Stimulated activated CD4-positive, alpha-beta T cell treated with anti-CD3 and anti-CD28 coated beads, Interleukin-4, amount 100 ng/mL, for 1 hour (primary cell): ENCODE data around the gene TRIM50.
"Not testable (repeated sequence)": the region's sequence is repeated elsewhere in the genome, so short reads cannot be mapped to it uniquely, and the experiment has no call there.

Experiments used
- DNase-seq: peaks from one replicate; pipeline ENCODE4 v3.0.0-alpha.2; 2020

The TRIM50 gene

DNA sequence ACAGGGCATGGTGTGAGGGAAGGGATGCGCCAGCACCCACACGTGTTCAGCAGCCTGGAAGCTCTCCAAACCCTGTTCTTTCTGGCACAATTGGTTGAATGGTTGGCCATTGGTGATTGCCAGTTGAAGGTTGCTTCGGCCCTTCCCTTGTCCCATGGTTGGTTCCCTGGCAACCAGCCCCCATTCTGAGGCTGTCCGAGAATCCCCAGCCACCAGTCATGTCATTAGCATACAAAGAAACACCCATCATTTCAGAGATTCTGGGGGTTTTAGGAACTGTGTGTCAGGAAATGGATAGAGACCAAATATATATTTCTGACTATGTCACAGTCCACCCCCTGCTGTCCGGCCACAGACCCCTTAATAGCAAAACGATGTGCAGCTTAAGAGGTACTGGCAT, 21.9 kb upstream of the TRIM50 start:
- no peak for DNase-seq

DNA sequence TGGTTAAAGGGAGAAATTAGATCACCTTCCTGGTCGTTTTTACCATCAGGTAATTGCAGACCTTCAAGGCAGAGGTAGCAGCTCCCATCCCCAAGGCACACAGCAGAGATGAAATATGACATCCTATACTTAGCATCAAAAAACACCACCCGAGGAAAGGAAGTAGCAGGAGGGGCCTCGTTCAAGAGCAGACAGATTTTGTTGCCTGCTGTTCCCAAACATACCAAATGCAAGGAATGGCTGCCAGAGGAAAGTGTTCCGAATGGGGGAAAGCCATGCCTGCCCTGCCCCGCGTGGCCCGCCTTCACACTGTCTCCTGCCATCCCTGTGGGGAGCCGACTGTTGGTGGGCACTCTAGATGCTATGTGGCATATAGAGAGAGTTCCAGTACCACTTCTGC, 18.1 kb upstream of the TRIM50 start:
- no peak for DNase-seq

DNA sequence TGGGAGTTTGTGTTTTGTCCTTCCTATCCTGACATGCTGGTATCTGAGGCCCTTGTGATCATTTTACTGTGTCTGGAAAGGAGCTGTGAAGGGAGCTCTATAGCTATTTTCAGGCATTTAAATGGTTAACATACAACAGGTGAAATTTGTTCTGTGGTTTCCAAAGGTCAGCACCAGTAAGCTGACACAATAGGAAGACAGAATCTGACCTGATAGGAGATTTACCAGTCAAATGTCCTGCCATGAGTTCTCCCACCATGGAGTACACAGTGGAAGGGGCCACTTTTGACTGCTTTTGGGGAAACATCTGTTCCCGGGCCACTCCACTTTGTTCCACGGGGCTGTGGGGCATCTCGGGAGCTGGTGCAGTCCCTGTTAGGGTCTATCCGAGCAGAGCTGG, 17.7 kb upstream of the TRIM50 start:
- no peak for DNase-seq

DNA sequence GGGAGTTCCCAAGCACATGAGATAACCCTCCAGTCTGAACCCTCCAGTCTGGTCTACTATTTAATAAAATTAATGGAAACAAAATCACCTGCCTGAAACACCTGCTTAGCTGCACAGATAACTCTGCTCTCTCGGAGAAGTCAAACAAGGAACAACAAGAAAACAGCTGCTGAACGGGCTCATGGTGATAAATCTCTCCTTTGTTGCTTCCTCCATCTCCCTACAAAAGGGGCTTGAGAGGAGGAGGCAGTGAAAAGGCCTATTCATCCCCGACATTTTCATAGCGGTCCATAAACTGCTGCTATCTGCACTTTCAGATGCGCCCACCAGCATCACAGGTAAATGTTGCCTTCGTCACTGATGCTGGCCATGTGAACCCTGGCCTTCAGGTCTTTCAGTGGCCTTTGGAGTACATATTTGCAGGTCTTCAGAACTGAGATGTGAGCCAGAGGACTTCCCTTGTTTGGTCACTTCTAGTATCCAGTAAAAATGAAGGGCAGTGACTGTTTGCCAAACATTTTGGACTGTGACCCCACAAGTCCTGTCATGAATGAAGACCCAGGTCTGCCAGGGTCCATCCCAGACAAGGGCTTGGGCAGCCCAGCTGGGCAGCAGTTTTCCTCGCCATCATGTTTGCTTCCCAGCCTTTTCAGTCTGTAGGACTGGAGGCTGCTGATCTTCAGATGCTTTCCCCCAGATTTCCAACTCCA, 15.9 kb upstream of the TRIM50 start:
- DNase-seq: no peak

DNA sequence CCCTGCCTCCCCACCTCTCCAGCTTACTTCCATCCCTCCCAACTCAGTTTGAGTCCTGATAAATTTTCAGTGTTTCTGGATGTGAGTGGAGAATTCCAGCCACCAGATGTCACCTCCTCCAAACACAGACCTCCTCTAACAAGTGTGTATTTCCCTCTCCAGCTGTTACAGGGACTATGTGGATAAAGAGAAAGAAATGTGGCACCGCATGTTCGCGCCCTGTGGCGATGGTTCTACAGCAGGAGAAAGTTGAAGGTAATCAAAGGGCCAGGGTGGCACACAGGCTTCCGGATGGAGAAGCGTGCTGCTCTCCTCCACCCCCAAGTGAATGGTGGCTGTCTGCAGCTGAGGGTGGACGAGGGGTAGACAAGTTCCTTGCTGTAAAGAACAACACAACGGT, 14.8 kb upstream of the TRIM50 start:
- no peak for DNase-seq

GRCh38 chr7:73341877-73342276, 14.0 kb upstream of the TRIM50 start:
- no peak for DNase-seq

- DNase-seq: no peak
These were observed 12.6 kb upstream of the TRIM50 start for GRCh38 chr7:73340514-73340913.

DNA sequence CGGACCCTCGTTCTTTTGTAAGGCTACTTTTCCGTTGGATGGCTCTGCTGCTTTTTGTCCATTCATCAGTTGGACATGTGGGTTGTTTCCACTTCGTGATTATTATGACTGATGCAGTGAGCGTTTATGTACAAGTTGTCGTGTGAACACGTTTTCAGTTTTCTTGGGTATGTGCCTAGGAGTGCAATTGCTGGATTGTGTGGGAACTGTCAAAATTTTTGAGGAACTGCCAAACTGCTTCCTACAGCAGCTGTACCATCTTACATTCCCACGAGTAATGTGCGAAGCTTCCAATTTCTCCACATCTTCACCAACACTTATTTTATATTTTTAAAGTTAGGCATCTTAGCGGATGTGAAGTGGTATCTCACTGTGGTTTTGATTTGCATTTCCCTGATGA, 10.4 kb upstream of the TRIM50 start:
- no peak for DNase-seq

DNA sequence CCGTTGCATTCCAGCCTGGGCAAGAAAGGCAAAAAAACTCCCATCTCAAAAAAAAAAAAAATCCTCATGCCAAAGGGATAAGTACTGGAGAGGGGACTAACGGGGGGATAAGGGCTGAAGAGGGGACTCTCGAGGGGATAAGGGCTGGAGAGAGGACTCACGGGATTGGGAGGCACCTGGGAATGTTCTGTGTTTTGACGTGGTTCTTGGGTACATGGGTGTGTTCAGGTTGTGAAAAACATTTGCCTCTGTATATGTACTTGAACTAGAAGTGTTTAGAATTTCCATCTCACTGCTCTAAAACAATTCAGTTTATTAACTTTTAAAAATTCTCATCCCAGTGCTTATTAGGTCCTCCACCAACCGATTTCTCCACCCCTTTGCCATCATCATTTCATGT, 4.6 kb upstream of the TRIM50 start:
- no peak for DNase-seq

- no peak for DNase-seq
These were observed 2.9 kb upstream of the TRIM50 start for GRCh38 chr7:73330772-73331171.

DNA sequence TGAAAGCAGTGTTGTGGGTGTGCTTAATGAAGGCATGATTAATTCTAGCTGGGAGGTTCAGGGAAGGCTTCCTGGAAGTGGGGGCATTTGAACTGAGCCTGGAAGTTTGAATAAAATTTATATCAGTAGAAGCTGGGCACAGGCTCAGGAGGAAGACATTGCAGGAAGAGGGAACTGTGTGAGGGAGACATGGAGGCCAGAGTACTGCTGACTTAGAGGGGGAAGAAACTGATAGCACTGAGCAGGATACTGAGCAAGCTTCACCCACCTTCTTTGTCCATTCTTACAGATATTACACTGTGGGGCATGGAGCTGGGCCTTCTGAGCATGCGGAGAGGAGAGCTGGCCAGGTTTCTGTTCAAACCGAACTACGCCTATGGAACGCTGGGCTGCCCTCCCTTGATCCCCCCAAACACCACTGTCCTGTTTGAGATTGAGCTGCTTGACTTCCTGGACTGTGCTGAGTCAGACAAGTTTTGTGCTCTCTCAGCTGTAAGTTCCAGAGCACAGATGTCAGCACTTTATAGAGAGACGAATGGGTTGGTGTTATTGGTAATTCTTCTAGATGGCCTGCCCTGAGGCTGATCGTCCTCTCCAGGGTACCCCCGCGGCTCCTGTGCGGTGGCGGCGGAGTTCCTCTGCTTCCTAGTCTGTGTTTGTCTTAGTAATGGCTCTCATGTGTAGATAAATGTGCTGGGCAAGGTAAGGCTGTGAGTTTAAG, 2.1 kb upstream of the TRIM50 start:
- no peak for DNase-seq

DNA sequence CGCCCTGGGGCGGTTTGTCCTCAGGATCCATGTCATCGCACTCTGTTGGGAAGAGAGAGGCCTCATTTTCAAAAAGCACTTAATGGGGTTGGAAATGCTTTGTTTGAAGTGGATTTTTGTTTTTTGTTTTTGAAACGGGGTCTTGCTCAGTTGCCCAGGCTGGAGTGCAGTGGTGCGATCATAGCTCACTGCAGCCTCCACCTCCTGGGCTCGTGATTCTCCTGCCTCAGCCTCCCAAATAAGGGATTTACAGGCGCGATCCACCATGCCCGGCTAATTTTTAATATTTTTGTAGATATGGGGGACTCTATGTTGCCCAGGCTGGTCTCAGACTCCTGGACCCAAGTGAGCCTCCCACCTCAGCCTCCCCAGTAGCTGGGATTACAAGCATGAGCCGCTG, 814 bp upstream of the TRIM50 start:
- DNase-seq: no peak

GRCh38 chr7:73327449-73327848, 433 bp downstream of the TRIM50 start:
- DNase-seq: not testable (repeated sequence)

DNA sequence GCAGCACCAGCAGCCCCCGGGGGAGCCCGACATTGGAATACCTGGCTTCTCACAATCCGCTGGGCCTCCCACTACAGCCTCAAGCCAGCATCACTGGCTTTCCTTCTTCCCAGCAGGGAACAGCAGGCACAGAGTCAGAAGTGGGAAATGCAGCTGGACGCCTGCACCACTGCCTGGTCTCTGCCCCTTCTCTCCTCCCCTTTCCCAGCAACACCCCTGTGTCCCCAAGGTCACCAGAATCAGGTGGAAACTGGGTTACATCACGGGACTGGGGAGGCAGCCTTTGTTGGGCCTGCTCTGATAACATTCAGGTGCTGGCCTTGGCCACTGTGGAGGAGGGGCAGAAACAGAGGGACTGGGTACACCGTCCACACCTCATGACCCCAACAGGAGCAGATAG, 2.5 kb downstream of the TRIM50 start:
- not testable (repeated sequence) for DNase-seq

GRCh38 chr7:73324081-73324845, 3.6 kb downstream of the TRIM50 start:
- DNase-seq: peak; percentile 56

DNA sequence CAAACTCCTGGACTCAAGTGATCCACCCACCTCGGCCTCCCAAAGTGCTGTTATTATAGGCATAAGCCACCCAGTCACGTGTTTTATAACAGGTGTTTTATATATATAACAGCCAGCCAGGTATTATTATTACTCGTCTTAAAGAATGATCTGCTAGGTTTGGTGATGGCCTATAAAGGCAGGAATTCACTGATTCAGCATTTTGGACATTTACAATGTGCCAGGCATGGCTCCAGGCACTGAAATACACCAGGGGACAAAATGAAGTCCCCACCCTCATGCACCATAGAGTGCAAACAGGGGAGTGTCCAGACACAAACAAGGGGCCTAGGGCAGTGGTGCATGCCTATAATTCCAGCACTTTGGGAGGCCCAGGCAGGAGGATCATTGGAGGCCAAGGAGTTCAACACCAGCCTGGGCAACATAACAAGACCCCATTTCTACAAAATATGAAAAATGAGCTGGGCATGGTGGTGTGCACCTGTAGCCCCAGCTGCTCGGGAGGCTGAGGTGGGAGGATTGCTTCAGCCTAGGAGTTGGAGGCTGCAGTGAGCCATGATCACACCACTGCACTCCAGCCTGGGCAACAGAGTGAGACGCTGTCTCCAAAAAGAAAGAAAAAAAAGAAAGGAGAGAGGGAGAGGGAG, 4.3 kb downstream of the TRIM50 start:
- DNase-seq: not testable (repeated sequence)

DNA sequence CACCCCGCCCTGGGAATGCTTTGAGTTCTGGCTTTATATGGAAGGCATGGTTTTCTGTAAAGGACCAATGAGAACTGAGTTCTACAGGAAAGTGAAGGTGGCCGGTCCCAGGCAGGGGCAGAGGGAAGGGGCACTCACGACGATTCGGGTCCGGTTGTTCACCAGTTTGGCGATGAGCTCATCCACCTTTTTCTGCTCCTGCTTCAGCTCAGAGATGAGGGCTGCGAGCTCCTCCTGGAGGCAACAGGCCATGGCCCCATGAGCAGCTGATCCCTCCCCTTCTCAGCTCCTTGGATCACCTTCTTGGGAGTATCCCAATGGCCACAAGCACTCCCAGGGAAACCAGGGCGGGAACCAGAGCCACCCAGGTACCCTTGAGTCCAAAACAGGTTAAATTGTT, 7.9 kb downstream of the TRIM50 start:
- DNase-seq: not testable (repeated sequence)

DNA sequence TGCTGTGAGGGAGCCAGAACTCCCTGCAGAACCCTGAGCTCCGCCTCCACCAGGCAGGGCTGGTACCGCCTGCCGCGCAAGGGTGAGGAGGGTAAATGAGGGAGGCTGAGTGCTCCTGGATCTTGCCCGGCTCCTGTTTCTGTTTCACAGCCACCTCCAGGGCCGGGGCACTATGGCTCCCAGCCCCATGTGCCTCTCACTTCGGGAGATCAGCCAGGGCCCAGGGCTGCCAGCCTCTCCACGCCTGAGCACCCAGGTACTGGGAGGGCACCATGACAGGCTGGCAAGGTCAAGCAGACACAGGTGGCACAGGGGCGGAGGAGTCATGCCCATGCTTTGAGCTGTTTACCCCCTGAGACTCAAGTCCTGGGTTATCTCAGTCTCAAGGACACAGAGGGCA, 8.3 kb downstream of the TRIM50 start:
- not testable (repeated sequence) for DNase-seq

DNA sequence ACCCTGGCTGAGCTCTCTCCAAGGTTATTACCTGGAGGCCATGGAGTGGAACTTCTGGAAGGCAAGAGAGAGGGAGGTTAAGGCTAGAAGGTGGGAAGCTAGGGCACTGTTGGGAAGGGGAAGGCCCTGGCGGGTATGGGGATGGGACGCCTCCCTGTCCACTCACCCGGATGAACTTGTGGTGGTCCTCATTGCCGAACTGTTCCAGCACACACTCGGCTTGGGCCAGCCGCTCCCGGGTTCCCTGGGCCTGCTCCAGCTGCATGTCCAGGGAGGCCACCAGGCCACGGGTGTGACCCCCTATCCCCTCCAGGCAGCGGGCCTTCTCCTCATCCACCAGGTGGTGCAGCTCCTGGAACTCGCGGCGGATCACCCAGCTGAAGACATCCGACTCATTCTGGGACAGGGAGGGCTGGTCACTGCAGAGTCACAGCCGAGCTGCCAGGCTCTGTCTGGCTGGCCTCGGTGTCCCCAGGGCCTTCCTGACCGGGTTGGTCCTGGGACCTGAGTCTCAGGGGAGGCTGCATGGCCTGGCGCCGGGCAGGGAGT, 9.2 kb downstream of the TRIM50 start:
- not testable (repeated sequence) for DNase-seq

DNA sequence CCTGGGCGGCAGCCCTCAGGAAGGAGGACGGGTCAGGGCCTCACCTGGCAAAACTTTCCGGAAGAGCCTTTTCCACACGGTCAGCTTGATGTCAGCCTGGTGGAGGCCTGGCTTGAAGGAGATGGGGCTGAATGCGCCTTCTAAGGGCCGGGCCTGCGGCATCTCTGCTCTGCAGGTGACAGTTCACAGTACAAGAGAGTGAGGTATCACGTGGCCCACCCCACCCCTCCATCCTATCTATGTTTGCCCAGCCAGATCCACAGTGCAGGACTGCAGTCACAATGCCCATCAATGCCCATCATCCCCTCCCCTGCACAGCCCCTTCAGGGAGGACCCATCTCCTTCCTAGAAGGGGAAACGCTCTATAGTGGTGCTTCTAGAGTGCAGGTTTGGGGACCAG, 11.4 kb downstream of the TRIM50 start:
- DNase-seq: no peak

DNA sequence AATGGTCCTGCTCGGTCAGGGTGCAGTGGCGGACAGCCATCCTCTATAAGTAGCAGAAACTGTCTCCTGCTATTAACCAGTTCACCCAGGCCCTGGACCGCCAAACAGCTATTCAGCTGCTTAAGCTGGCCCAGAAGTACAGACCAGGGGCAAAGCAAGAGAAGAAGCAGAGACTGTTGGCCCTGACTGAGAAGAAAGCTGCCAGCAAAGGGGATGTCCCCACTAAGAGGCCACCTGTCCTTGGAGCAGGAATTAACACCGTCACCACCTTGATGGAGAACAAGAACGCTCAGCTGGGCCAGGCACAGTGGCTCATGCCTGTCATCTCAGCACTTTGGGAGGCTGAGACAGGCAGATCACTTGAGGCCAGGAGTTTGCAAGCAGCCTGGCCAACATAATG, 13.6 kb downstream of the TRIM50 start:
- no peak for DNase-seq

- no peak for DNase-seq
These were observed 14.4 kb downstream of the TRIM50 start for GRCh38 chr7:73313521-73313906.
